ENCODE measurements around the gene CWC27.

Gene CWC27

DNA sequence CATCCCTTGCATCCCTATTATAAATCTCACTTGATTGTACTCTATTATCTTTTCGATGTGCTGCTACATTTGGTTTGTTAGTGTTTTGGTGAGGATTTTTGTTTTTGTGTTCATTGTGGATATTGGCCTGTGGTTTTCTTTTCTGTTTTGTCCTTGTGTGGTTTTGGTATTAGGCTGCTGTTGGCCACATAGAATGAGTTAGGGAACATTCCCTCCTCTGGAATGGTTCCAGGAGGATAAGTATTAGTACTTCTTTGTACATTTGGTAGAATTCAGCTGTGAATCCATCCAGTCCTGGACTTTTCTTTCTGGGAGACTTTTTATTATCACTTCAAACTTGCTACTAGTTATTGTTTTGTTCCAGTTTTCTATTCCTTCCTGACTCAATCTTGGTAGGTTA, 287.2 kb downstream of the CWC27 start:
- TF ChIP-seq, protein P1, sequence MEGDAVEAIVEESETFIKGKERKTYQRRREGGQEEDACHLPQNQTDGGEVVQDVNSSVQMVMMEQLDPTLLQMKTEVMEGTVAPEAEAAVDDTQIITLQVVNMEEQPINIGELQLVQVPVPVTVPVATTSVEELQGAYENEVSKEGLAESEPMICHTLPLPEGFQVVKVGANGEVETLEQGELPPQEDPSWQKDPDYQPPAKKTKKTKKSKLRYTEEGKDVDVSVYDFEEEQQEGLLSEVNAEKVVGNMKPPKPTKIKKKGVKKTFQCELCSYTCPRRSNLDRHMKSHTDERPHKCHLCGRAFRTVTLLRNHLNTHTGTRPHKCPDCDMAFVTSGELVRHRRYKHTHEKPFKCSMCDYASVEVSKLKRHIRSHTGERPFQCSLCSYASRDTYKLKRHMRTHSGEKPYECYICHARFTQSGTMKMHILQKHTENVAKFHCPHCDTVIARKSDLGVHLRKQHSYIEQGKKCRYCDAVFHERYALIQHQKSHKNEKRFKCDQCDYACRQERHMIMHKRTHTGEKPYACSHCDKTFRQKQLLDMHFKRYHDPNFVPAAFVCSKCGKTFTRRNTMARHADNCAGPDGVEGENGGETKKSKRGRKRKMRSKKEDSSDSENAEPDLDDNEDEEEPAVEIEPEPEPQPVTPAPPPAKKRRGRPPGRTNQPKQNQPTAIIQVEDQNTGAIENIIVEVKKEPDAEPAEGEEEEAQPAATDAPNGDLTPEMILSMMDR (IDR thresholded peaks at IDR 0.05; ENCODE audit: control insufficient read depth, extremely low read depth, insufficient read depth), result no peak
- no peak for DNase-seq (ENCODE audit: low read depth)
- no peak overlapping the region for H3K4me3 ChIP-seq (ENCODE audit: low read depth, low read length)

DNA sequence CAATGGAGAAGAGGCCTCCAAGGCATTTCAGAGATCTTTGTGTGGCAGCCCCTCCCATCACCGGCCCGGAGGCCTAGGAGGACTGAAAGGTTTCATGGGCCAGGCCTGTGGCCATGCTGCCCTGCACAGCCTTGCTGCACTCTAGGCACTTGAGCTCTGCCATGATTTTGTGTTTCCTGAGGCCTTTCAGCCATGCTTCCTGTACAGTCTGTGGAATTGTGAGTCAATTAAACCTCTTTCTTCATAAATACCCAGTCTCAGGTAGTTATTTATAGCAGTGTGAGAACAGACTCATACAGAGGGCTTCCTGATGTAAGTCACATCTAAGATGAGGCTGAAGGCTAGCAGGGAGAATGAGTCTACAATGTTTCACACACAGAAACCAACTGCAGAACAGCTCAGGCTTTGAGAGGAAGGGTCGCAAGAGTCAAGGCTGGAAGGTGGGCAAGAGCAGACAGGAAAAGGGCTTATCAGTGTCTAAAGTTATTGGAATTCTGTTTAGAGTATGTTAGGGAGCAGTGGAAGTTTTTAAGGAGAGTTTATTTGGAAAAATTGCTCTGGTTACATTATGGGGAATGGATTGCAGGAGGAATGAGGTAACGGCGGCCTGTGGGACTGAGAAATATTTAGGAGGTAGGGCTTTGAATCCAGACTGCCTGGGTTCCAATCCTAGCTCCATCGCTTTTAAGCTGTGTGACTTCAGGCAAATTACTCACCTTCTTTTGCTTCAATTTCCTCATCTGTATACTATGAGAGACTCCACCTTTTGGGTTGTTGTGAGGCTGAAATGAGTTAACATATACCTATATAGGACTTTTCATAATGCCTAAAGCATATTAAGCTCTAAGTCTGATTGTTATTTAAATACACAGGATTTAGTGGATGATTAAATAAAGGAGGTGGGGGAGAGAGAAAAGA, 291.2 kb downstream of the CWC27 start:
- no peak for DNase-seq (ENCODE audit: low read depth)
- TF ChIP-seq, protein P1 (IDR thresholded peaks at IDR 0.05; ENCODE audit: control insufficient read depth, extremely low read depth, insufficient read depth), result no peak
- no peak overlapping the region for H3K4me3 ChIP-seq (ENCODE audit: low read depth, low read length)

DNA sequence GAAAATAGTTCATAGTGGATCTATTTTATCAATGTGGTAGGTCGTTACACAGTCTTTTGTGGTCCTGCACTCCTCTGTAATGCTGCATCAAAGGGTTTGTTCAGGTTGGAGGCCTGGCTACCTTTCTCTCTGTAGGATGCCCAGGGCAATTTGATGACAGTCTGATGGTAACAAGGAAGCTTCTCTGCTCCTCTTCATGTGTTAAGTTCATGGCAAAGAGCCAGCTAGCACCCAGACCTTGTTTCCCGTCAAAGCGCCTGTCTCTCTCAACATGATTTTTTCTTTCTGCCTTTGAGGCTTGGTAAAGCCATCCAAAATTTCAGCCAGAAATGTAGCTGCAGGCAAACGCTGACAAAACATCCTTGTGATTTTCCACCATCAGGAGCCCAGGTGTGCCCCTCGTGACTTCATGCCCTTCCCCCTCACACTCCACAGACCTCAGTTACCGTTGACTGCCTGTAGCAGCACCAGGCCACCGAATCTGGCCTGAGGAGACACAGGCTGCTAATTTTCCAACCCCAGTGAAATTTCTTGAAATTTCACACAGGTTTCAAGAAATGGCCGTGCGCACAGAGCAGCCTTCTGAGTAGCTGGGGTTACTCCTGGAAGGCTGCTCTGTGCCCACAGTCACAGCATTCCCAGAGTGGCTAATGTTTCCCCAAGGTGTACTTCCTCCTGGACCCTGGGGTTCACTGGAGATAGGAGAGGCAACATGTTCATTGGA, 292.7 kb downstream of the CWC27 start:
- TF ChIP-seq, protein P1 (IDR thresholded peaks at IDR 0.05; ENCODE audit: control insufficient read depth, extremely low read depth, insufficient read depth), result no peak
- H3K4me3 ChIP-seq (ENCODE audit: low read depth, low read length), result no peak overlapping the region
- no peak for DNase-seq (ENCODE audit: low read depth)

DNA sequence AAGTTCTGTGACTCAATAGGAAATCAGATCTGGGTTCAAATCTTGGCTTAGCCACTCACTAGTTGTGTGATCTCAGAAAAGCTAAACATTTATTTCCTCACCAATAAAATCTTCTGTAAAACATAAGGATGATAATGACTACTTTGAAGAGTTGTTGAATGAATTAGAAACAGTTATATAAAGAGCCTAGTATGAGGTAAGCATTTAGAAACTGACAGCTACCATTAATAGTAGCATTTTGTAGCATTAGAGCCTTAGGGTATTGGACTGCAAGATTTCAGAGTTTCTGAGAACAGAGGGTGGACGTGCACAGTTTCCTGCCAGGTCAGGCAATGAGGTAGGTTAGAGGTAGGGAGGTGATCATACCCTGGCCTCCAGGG, 293.2 kb downstream of the CWC27 start:
- H3K4me3 ChIP-seq (ENCODE audit: low read depth, low read length), result no peak overlapping the region
- no peak for DNase-seq (ENCODE audit: low read depth)
- TF ChIP-seq, protein P1 (IDR thresholded peaks at IDR 0.05; ENCODE audit: control insufficient read depth, extremely low read depth, insufficient read depth), result no peak

DNA sequence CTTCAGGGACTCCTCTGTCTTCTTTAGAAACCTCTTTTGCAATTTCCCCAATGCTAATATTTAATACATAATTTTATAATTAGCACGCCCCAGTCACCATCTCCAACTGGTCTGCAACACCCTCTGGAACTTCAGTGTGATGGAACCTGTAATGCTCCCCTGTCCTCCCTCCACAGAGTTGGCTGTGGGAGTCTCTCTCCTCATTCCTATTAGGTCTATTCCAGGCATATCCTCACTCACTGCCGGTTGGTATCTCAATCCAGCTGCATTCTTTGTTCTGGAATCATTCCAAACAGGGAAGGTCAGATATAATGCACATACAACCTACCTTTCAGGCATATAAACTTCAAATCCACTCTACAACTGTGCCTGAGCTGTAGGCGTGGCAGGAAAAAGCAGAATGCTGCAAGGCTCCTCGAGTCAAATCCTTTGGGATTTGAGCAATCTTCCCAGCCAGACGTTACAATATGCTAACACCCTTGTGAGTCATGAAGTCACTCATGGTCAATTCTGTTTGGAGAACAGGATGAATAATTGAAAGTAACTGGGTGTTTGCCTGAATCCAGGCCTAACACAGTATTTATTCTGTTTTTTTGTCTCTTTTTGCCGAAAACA, 293.8 kb downstream of the CWC27 start:
- no peak overlapping the region for H3K4me3 ChIP-seq (ENCODE audit: low read depth, low read length)
- TF ChIP-seq, protein P1 (IDR thresholded peaks at IDR 0.05; ENCODE audit: control insufficient read depth, extremely low read depth, insufficient read depth), result no peak
- no peak for DNase-seq (ENCODE audit: low read depth)

DNA sequence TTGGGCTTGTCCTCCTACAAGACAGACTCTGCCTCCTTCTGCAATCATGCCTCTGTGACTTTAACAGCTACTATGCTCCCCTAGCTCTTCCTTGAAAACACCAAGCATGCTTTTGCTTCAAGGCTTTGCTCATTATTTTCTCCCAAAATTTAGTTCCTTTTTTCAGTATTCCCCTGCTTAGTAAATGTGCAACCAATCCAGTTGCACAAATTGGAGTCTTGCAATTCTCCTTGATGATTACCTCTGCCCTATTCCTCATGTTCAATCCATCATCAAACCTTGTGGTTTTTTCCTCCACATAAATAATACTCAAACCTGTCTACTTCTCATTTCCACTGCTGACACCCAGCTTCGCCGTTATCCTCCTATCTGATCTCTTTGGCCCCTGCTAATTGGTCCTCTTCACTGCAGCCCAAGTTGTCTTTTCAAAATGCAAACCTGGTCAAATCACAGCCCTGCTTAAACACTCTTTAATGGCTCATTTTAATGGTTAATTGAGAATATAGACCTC, 296.3 kb downstream of the CWC27 start:
- DNase-seq (ENCODE audit: low read depth), result no peak
- H3K4me3 ChIP-seq (ENCODE audit: low read depth, low read length), result no peak overlapping the region
- TF ChIP-seq, protein P1 (IDR thresholded peaks at IDR 0.05; ENCODE audit: control insufficient read depth, extremely low read depth, insufficient read depth), result no peak

All from LNCaP clone FGC (cell line).